Fibroblast of skin of left quadriceps (primary cell): Measurements from ENCODE around the gene ZC3H12D.
"Not testable (repeated sequence)": the region's sequence is repeated elsewhere in the genome, so short reads cannot be mapped to it uniquely, and the experiment has no call there.

Experiments
- DNase-seq, 2 experiments: peaks; one replicate each; pipeline ENCODE4 v3.0.0-alpha.2; 2013; ENCODE audit warnings: low read depth in 2 of 2

Gene ZC3H12D

GRCh38 chr6:149459761-149460160 lies 25.1 kb downstream of the ZC3H12D start:
- no peak for DNase-seq

- DNase-seq = no peak
These were observed 26.0 kb downstream of the ZC3H12D start for GRCh38 chr6:149458806-149459205.

- no peak for DNase-seq
These were observed 26.6 kb downstream of the ZC3H12D start for GRCh38 chr6:149458196-149458595.

GRCh38 chr6:149457316-149457884 lies 27.4 kb downstream of the ZC3H12D start:
- no peak for DNase-seq

GRCh38 chr6:149456311-149457021 lies 28.3 kb downstream of the ZC3H12D start:
- no peak for DNase-seq

- no peak for DNase-seq
These were observed 29.6 kb downstream of the ZC3H12D start for GRCh38 chr6:149455031-149455732.

GRCh38 chr6:149454346-149454848 lies 30.4 kb downstream of the ZC3H12D start:
- DNase-seq = peak; percentile 63 to 69

GRCh38 chr6:149453597-149454345 lies 31.0 kb downstream of the ZC3H12D start:
- no peak for DNase-seq

GRCh38 chr6:149452037-149452939 lies 32.5 kb downstream of the ZC3H12D start:
- DNase-seq = no peak

- no peak for DNase-seq
These were observed 33.3 kb downstream of the ZC3H12D start for GRCh38 chr6:149451376-149452036.

- DNase-seq = no peak
These were observed 34.0 kb downstream of the ZC3H12D start for GRCh38 chr6:149450679-149451375.

- DNase-seq = no peak
These were observed 34.8 kb downstream of the ZC3H12D start for GRCh38 chr6:149449831-149450678.

- no peak for DNase-seq
These were observed 35.9 kb downstream of the ZC3H12D start for GRCh38 chr6:149448821-149449453.

- DNase-seq = no peak
These were observed 37.9 kb downstream of the ZC3H12D start for GRCh38 chr6:149446791-149447376.

- DNase-seq = no peak
These were observed 39.2 kb downstream of the ZC3H12D start for GRCh38 chr6:149445573-149445972.

- no peak for DNase-seq
These were observed 39.7 kb downstream of the ZC3H12D start for GRCh38 chr6:149445095-149445466.

- not testable (repeated sequence) for DNase-seq
These were observed 40.3 kb downstream of the ZC3H12D start for GRCh38 chr6:149444360-149445094.
